Stimulated activated CD8-positive, alpha-beta memory T cell treated with anti-CD3 and anti-CD28 coated beads, Interleukin-12 subunit alpha, Interleukin-12 subunit beta, amount 100 ng/mL, for 4 hours (primary cell): ENCODE results near the gene GOLM1.

ENCODE experiments used
- DNase-seq: peaks from one replicate; pipeline ENCODE4 v3.0.0-alpha.2; 2020; ENCODE audit warnings: low read depth

GOLM1 gene

GRCh38 chr9:85981369-85981768, 118.0 kb downstream of the GOLM1 start:
- DNase-seq = no peak

GRCh38 chr9:85978496-85978895, 120.9 kb downstream of the GOLM1 start:
- DNase-seq = no peak
